Astrocyte (in vitro differentiated cells and primary cell): ENCODE data around the gene MS4A6E. TPM values are rescaled to one million over a fixed set of nuclear protein-coding genes. Genes with fewer than 3 reads are reported as not detected.

Source experiments
- DNase-seq: peaks from one replicate; pipeline ENCODE4 v3.0.0-alpha.2; 2010; ENCODE audit warnings: low read depth
- FAIRE-seq: peaks from 2 replicates; lab custom pipeline; 2011; peaks lifted over from hg19 to GRCh38; lab: Jason Lieb, UNC
- H2AFZ ChIP-seq: 2 replicates; pipeline ENCODE4 v1.6.0; 2012; ENCODE audit warnings: low read depth, low read length, inconsistent platforms
- H3K27ac ChIP-seq: 2 replicates; pipeline ENCODE4 v1.5.1; 2011; ENCODE audit warnings: low read depth, low read length, inconsistent platforms
- H3K27me3 ChIP-seq: 2 replicates; pipeline ENCODE4 v1.6.0; 2011; ENCODE audit warnings: low read length, inconsistent platforms; ENCODE audit not compliant: insufficient read depth
- H3K36me3 ChIP-seq: 2 replicates; pipeline ENCODE4 v1.5.1; 2011; ENCODE audit warnings: low read length, inconsistent platforms; ENCODE audit not compliant: insufficient read depth
- H3K4me1 ChIP-seq: 2 replicates; pipeline ENCODE4 v1.5.1; 2011; ENCODE audit warnings: low read length, inconsistent platforms; ENCODE audit not compliant: insufficient read depth
- H3K4me2 ChIP-seq: 2 replicates; pipeline ENCODE4 v1.6.0; 2012; ENCODE audit warnings: low read length, inconsistent platforms
- H3K4me3 ChIP-seq: 2 replicates; pipeline ENCODE4 v1.5.1; 2011; ENCODE audit warnings: low read depth, mild to moderate bottlenecking, low read length, inconsistent platforms; ENCODE audit not compliant: insufficient read depth
- H3K79me2 ChIP-seq: 2 replicates; pipeline ENCODE4 v1.6.0; 2012; ENCODE audit warnings: mild to moderate bottlenecking, low read length, inconsistent platforms; ENCODE audit not compliant: insufficient read depth
- H3K9ac ChIP-seq: 2 replicates; pipeline ENCODE4 v1.6.0; 2012; ENCODE audit warnings: mild to moderate bottlenecking, low read length, inconsistent platforms
- H3K9me3 ChIP-seq: 2 replicates; pipeline ENCODE4 v1.5.1; 2012; ENCODE audit warnings: low read depth, mild to moderate bottlenecking, low read length, inconsistent platforms; ENCODE audit not compliant: insufficient read depth
- H4K20me1 ChIP-seq: 2 replicates; pipeline ENCODE4 v1.6.0; 2012; ENCODE audit warnings: low read length, inconsistent platforms; ENCODE audit not compliant: insufficient read depth
- H3K27ac Mint-ChIP-seq: one replicate; pipeline ENCODE4 v1.8.0; 2021; ENCODE audit warnings: mild to moderate bottlenecking, mixed read lengths; ENCODE audit not compliant: unreplicated experiment
- H3K27me3 Mint-ChIP-seq: one replicate; pipeline ENCODE4 v1.8.0; 2021; ENCODE audit warnings: low read depth, mixed read lengths; ENCODE audit not compliant: unreplicated experiment
- H3K36me3 Mint-ChIP-seq: one replicate; pipeline ENCODE4 v1.8.0; 2021; ENCODE audit warnings: low read depth, mixed read lengths; ENCODE audit not compliant: unreplicated experiment
- H3K4me1 Mint-ChIP-seq: one replicate; pipeline ENCODE4 v1.8.0; 2021; ENCODE audit warnings: low read depth, mixed read lengths; ENCODE audit not compliant: unreplicated experiment
- H3K4me3 Mint-ChIP-seq: one replicate; pipeline ENCODE4 v1.8.0; 2021; ENCODE audit warnings: mild to moderate bottlenecking, moderate library complexity, mixed read lengths; ENCODE audit not compliant: unreplicated experiment
- H3K9me3 Mint-ChIP-seq: one replicate; pipeline ENCODE4 v1.8.0; 2021; ENCODE audit warnings: mild to moderate bottlenecking, mixed read lengths; ENCODE audit not compliant: unreplicated experiment
- EZH2 ChIP-seq: IDR thresholded peaks from 2 replicates; pipeline ENCODE4 v1.6.1; 2012; ENCODE audit warnings: mild to moderate bottlenecking, low read length, inconsistent platforms; ENCODE audit not compliant: insufficient read depth
- total RNA-seq: library from RNA; stranded (reverse); gene quantifications from 2 replicates; pipeline ENCODE4 v1.2.1, GENCODE V29; 2021
- TF ChIP-seq, protein P1 (sequence below): IDR thresholded peaks from 2 replicates; pipeline ENCODE4 v1.5.1; 2011; ENCODE audit warnings: low read depth, mild to moderate bottlenecking, inconsistent platforms, low read length, moderate library complexity; ENCODE audit not compliant: insufficient read depth

The MS4A6E gene
- total RNA-seq, 1 donor from 2014 or later, result not detected

DNA sequence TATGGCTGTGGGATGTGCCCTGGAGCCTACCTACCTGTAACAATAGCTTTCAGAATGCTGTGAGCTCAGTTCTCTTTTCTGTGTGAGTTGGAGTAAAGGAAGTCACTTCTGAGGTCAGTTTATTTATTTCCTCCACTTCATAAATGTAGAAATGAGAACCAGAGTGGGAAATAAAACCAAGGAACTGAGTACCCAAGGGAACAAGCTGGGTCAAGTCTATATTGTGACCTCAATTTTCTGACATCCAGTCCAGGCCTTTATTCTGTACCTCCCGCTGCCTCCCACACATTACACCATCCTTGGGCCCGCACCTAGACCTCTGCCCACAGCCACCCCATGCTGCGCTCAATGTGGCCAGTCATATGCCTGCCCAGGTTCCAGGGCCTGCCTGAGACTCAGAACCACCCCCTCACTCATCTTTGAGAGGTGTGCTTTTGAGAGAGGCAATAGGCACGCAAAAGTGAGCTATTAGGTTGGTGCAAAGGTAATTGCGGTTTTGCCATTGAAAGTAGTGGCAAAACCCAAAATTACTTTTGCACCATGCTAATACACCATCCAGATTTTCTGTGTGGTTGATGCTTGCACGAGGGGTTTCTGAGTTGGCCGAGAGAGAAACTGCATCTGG is 9.8 kb downstream of the MS4A6E start:
- Histone ChIP-seq H3K27ac (no peak overlapping the region), H3K36me3 (no peaks in the 10 kb centered on the region), H2AFZ (no peak overlapping the region), H4K20me1 (no peaks in the 10 kb centered on the region), H3K4me1 (no peaks in the 10 kb centered on the region), H3K4me3 (no peak overlapping the region), H3K79me2 (no peaks in the 10 kb centered on the region), H3K4me2 (no peak overlapping the region), H3K9ac (no peak overlapping the region), H3K27me3 (peaks cover 3% of the 10 kb centered on the region), H3K9me3 (peaks cover 5% of the 10 kb centered on the region)
- Mint-ChIP-seq H3K36me3 (no peaks in the 10 kb centered on the region), H3K4me1 (no peaks in the 10 kb centered on the region), H3K27me3 (no peaks in the 10 kb centered on the region), H3K9me3 (no peaks in the 10 kb centered on the region), H3K4me3 (no peak overlapping the region), H3K27ac (no peak overlapping the region)
- TF ChIP-seq EZH2, result no peak
- TF ChIP-seq, protein P1, sequence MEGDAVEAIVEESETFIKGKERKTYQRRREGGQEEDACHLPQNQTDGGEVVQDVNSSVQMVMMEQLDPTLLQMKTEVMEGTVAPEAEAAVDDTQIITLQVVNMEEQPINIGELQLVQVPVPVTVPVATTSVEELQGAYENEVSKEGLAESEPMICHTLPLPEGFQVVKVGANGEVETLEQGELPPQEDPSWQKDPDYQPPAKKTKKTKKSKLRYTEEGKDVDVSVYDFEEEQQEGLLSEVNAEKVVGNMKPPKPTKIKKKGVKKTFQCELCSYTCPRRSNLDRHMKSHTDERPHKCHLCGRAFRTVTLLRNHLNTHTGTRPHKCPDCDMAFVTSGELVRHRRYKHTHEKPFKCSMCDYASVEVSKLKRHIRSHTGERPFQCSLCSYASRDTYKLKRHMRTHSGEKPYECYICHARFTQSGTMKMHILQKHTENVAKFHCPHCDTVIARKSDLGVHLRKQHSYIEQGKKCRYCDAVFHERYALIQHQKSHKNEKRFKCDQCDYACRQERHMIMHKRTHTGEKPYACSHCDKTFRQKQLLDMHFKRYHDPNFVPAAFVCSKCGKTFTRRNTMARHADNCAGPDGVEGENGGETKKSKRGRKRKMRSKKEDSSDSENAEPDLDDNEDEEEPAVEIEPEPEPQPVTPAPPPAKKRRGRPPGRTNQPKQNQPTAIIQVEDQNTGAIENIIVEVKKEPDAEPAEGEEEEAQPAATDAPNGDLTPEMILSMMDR, result no peak
- no peak for DNase-seq
- FAIRE-seq, result no peak

DNA sequence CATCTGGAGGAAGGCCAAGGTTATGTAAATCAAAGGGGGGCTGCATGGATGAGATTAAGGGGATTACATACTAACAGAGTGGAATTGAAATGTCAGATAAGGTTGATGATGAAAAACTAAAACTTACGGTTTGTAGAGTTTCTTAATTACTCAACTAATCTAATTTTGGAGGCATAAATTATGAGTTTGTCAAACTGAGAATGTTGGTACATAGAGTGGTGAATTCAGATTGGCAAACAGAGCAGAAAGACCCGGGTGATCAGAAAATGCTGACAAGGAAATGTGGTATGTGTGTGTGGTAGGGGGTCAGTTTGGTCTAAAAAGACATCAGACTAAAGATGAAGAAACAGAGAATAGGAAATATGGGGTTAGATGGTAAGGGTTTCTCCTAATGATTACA is 11.0 kb downstream of the MS4A6E start:
- no peak for TF ChIP-seq EZH2
- TF ChIP-seq, protein P1, result no peak
- no peaks in the 10 kb centered on the region for H3K27me3 Mint-ChIP-seq
- H3K79me2 ChIP-seq, result no peaks in the 10 kb centered on the region
- no peak overlapping the region for H3K27ac Mint-ChIP-seq
- no peaks in the 10 kb centered on the region for H4K20me1 ChIP-seq
- H3K9me3 ChIP-seq, result peaks cover 5% of the 10 kb centered on the region
- no peak overlapping the region for H3K4me3 ChIP-seq
- DNase-seq (no peak), FAIRE-seq (no peak)
- no peaks in the 10 kb centered on the region for H3K4me1 ChIP-seq
- no peaks in the 10 kb centered on the region for H3K27me3 ChIP-seq
- no peaks in the 10 kb centered on the region for H3K36me3 Mint-ChIP-seq
- no peaks in the 10 kb centered on the region for H3K4me1 Mint-ChIP-seq
- no peak overlapping the region for H3K9ac ChIP-seq
- H3K36me3 ChIP-seq, result no peaks in the 10 kb centered on the region
- no peak overlapping the region for H2AFZ ChIP-seq
- no peak overlapping the region for H3K4me3 Mint-ChIP-seq
- no peaks in the 10 kb centered on the region for H3K9me3 Mint-ChIP-seq
- no peak overlapping the region for H3K27ac ChIP-seq
- H3K4me2 ChIP-seq, result no peak overlapping the region

DNA sequence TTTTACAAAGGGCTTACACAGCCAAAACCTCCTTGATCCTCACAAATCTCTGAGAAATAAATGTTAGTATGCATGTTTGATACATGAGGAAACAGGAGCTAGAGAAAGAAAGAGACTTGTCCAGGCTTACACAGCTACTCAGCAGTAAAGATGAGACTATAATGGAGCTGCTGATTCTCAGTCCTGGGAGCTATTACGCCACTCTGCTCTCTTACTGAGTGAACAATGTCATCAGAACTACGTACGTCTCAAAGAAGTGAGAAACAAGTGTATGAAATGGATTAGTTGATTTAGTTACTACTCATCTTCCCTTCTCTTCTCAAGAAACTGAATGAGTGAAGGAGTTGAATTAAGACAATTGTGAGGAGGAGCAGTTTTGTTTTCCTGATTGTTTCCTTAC is 12.3 kb downstream of the MS4A6E start:
- Mint-ChIP-seq H3K4me3 (no peak overlapping the region), H3K9me3 (no peaks in the 10 kb centered on the region), H3K36me3 (no peaks in the 10 kb centered on the region), H3K4me1 (no peaks in the 10 kb centered on the region), H3K27ac (no peak overlapping the region), H3K27me3 (no peaks in the 10 kb centered on the region)
- Histone ChIP-seq H4K20me1 (no peaks in the 10 kb centered on the region), H2AFZ (no peak overlapping the region), H3K4me3 (no peak overlapping the region), H3K79me2 (no peaks in the 10 kb centered on the region), H3K4me2 (no peak overlapping the region), H3K36me3 (no peaks in the 10 kb centered on the region), H3K9me3 (peaks cover 5% of the 10 kb centered on the region), H3K9ac (no peak overlapping the region), H3K4me1 (no peaks in the 10 kb centered on the region), H3K27ac (no peak overlapping the region), H3K27me3 (no peaks in the 10 kb centered on the region)
- FAIRE-seq, result no peak
- TF ChIP-seq, protein P1, result no peak
- no peak for TF ChIP-seq EZH2
- no peak for DNase-seq
